GM12878 (cell line): ENCODE measurements around the gene USH2A. TPM values are rescaled to one million over a fixed set of nuclear protein-coding genes. Genes with fewer than 3 reads are reported as not detected.

Experiments
- ATAC-seq: fragments of 200-7000 bp; cut with Tn5 transposase; 3 replicates; pipeline ENCODE4 v1.9.1; 2020; ENCODE audit warnings: mild to moderate bottlenecking, moderate library complexity
- BruUV-seq: library from RNA; stranded (reverse); fragments of 400-500 nt; replicated peaks from 2 replicates; lab custom pipeline; 2021; lab: Mats Ljungman, UMichigan
- CTCF ChIA-PET: fragments of 300-600 bp; sonication (Branson Sonifier 250); formaldehyde crosslinking; extraction: SDS; loops from one replicate; lab custom pipeline; 2021; ENCODE audit warnings: inconsistent platforms; lab: Yijun Ruan, JAX
- POLR2A ChIA-PET: fragments of 350-600 bp; formaldehyde crosslinking; extraction: SDS; loops from one replicate; lab custom pipeline; 2021; ENCODE audit warnings: inconsistent platforms; lab: Charles Lee
- RAD21 ChIA-PET: fragments of 300-600 bp; sonication (Branson Sonifier 250); formaldehyde crosslinking; loops from one replicate; lab custom pipeline; 2023; ENCODE audit warnings: antibody characterized with exemption; ENCODE audit not compliant: unreplicated experiment; lab: Charles Lee
- SMC1A ChIA-PET: fragments of 300-600 bp; sonication (Branson Sonifier 250); formaldehyde crosslinking; loops from one replicate; lab custom pipeline; 2023; ENCODE audit not compliant: unreplicated experiment, uncharacterized antibody; lab: Charles Lee
- DNase-seq: peaks from one replicate; pipeline ENCODE4 v3.0.0-alpha.2; 2011; ENCODE audit warnings: low read depth, low spot score
- FAIRE-seq: peaks from 3 replicates; lab custom pipeline; 2011; peaks lifted over from hg19 to GRCh38; lab: Jason Lieb, UNC
- H2AFZ ChIP-seq: 2 replicates; pipeline ENCODE4 v1.6.0; 2011; ENCODE audit warnings: low read depth, low read length, control low read depth; ENCODE audit not compliant: control insufficient read depth
- H3K27ac ChIP-seq: 2 replicates; pipeline ENCODE4 v1.5.1; 2011; ENCODE audit warnings: control low read depth; ENCODE audit not compliant: control insufficient read depth, insufficient read depth
- H3K27me3 ChIP-seq, 2 experiments: replicated peaks in 1 of 2; 2 replicates each; pipeline versions ENCODE4 v1.6.0 to v1.6.1; 2011; ENCODE audit warnings: low read length in 1 of 2; ENCODE audit not compliant: control insufficient read depth in 2 of 2, insufficient read depth in 2 of 2
- H3K36me3 ChIP-seq, 2 experiments: 2 replicates each; pipeline ENCODE4 v1.5.1; 2011; ENCODE audit warnings: low read length in 1 of 2; ENCODE audit not compliant: control insufficient read depth in 2 of 2, insufficient read depth in 2 of 2
- H3K4me1 ChIP-seq: 2 replicates; pipeline ENCODE4 v1.6.1; 2011; ENCODE audit warnings: mild to moderate bottlenecking, low read length, moderate library complexity, mixed read lengths; ENCODE audit not compliant: control insufficient read depth, insufficient read depth
- H3K4me2 ChIP-seq: 2 replicates; pipeline ENCODE4 v1.6.0; 2011; ENCODE audit warnings: control low read depth; ENCODE audit not compliant: control insufficient read depth, insufficient read depth
- H3K4me3 ChIP-seq: fragments of 200-600 bp; sonication (generic); 2 replicates; pipeline ENCODE4 v1.5.1; 2016
- H3K79me2 ChIP-seq: 2 replicates; pipeline ENCODE4 v1.6.0; 2011; ENCODE audit warnings: low read length; ENCODE audit not compliant: control insufficient read depth, insufficient read depth
- H3K9ac ChIP-seq: 2 replicates; pipeline ENCODE4 v1.8.0; 2011; ENCODE audit warnings: low read length, control low read depth, mixed read lengths; ENCODE audit not compliant: control insufficient read depth, insufficient read depth
- H3K9me3 ChIP-seq: replicated peaks from 3 replicates; pipeline ENCODE4 v1.5.1; 2011; ENCODE audit warnings: mild to moderate bottlenecking, low read length; ENCODE audit not compliant: control insufficient read depth, insufficient read depth
- H4K20me1 ChIP-seq: 2 replicates; pipeline ENCODE4 v1.6.0; 2011; ENCODE audit not compliant: control insufficient read depth, insufficient read depth
- HDAC6 ChIP-seq: fragments of 200-600 bp; sonication (generic); IDR thresholded peaks from one replicate; pipeline ENCODE4 v1.8.0; 2017; ENCODE audit warnings: antibody characterized with exemption; ENCODE audit not compliant: unreplicated experiment
- IKZF1 ChIP-seq: fragments of 450-650 bp; conservative IDR thresholded peaks from 2 replicates; pipeline ENCODE4 v1.6.1; 2017; ENCODE audit warnings: antibody characterized with exemption, mild to moderate bottlenecking
- JUND ChIP-seq: IDR thresholded peaks from 2 replicates; pipeline ENCODE4 v1.6.1; 2012; ENCODE audit warnings: low read depth, mild to moderate bottlenecking, low read length, improper control_type of control experiment, moderate library complexity
- NBN ChIP-seq: fragments of 450-650 bp; IDR thresholded peaks from 2 replicates; pipeline ENCODE4 v1.6.1; 2016
- SREBF2 ChIP-seq: IDR thresholded peaks from 2 replicates; pipeline ENCODE4 v1.6.1; 2012; ENCODE audit warnings: mild to moderate bottlenecking, low read length
- STAT1 ChIP-seq: fragments of 450-650 bp; conservative IDR thresholded peaks from 2 replicates; pipeline ENCODE4 v1.6.1; 2014; ENCODE audit warnings: antibody characterized with exemption, mild to moderate bottlenecking
- TCF3 ChIP-seq: IDR thresholded peaks from 2 replicates; pipeline ENCODE4 v1.6.1; 2012; ENCODE audit warnings: low read depth, mild to moderate bottlenecking, low read length, borderline replicate concordance; ENCODE audit not compliant: insufficient read depth
- ZNF217 ChIP-seq: fragments of 450-650 bp; IDR thresholded peaks from 2 replicates; pipeline ENCODE4 v1.6.1; 2017; ENCODE audit warnings: antibody characterized with exemption, mild to moderate bottlenecking
- ZZZ3 ChIP-seq: IDR thresholded peaks from 2 replicates; pipeline ENCODE4 v1.6.1; 2011; ENCODE audit warnings: low read depth; ENCODE audit not compliant: control insufficient read depth, insufficient read length
- WGBS: methylation state at CpG from one replicate; pipeline ENCODE4 v1.1.6; 2016; ENCODE audit warnings: low lambda C conversion rate; ENCODE audit not compliant: insufficient replicate concordance, insufficient coverage; ENCODE audit errors: missing lambda C conversion rate; 5-methylcytosine and 5-hydroxymethylcytosine counted together
- in situ Hi-C: fragments of 300-500 bp; cut with MboI; formaldehyde crosslinking; loops from 9 replicates; pipeline ENCODE4 v1.14.3; 2018; ENCODE audit warnings: mixed read lengths
- intact Hi-C: fragments of 100-400 bp; cut with micrococcal nuclease; formaldehyde crosslinking; loops from one replicate; pipeline ENCODE4 v1.14.2; 2022; ENCODE audit not compliant: unreplicated experiment
- polyA plus RNA-seq, 11 experiments: library from polyadenylated mRNA; depleted of rRNA in 4 of 11; unstranded in 6 of 11; stranded (reverse) in 5 of 11; fragments of >200 nt; fragmentation: Nextera tagmentation in 4 of 11; fragmentation: Illumina TruSeq in 1 of 11; extraction: Ambion mirVana in 4 of 11; extraction: Trizol in 1 of 11; gene quantifications; 1 replicate in 1 of 11; 2 replicates in 10 of 11; pipeline versions ENCODE4 v1.2.1 to v1.2.3, GENCODE V29; 2011 to 2016; ENCODE audit warnings: inconsistent platforms in 2 of 11, missing spikeins in 2 of 11, low read depth in 1 of 11
- total RNA-seq, 4 experiments: library from RNA; depleted of rRNA in 3 of 4; stranded (reverse); fragments of >200 nt in 3 of 4; fragmentation: Illumina TruSeq in 1 of 4; extraction: Trizol in 1 of 4; gene quantifications; 2 replicates each; pipeline versions ENCODE4 v1.2.1 to v1.2.3, GENCODE V29; 2013 to 2021
- TF ChIP-seq, protein P1 (sequence below): fragments of 450-650 bp; IDR thresholded peaks from 2 replicates; pipeline ENCODE4 v1.6.1; 2017; ENCODE audit warnings: mild to moderate bottlenecking, moderate library complexity
- TF ChIP-seq, protein P2 (sequence below): IDR thresholded peaks from 2 replicates; pipeline ENCODE4 v1.6.1; 2011; ENCODE audit warnings: low read depth, mild to moderate bottlenecking, low read length, moderate library complexity, borderline replicate concordance; ENCODE audit errors: extremely low read depth
- TF ChIP-seq, protein P3 (sequence below): IDR thresholded peaks from 2 replicates; pipeline ENCODE4 v1.6.1; 2011; ENCODE audit warnings: mild to moderate bottlenecking, low read depth, low read length, moderate library complexity; ENCODE audit not compliant: insufficient replicate concordance

The USH2A gene
- total and polyA plus RNA-seq, 10 of the 15 experiments (the other 5 are each of a cell fraction or from before 2014, with no cell fraction given): under 0.01 to 0.20 (median 0.01) TPM; not detected in 2

DNA sequence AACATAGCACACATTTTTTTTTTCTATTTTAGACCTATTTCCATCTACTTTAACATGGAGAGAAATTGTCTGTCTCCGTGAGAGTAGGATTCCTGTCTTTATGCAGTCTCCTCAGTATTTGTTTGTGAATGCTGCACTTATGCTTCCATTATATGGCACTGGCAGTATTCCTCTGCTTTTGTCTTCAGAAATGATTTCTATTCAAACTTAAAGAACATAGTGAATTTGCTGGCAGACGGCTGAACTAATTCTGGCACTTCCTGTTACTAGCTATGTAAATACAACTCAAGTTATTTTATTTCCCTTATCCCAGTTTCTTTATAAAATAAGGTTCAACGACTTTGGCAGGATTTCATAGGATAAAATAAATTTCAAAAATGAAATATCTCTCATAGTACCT lies 810.9 kb downstream of the USH2A start:
- POLR2A ChIA-PET: no interaction called here

DNA sequence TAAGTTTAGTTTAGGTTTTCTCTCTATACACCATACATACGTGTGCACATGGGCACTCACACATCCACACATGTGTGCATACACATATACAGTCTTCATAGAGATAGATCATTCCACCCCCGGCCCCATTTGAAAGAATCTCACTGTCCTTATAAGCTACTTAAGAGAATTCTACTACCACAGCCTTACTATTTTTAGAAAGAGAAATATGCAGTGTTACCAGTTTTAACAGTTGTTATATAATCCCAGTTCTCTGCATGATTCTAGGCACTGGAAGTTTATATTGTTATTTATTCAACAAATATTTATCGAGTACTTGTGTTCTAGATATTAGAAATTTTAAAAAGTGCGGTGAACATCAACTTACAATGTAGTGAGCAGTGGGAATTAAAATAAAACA lies 814.6 kb downstream of the USH2A start:
- FAIRE-seq (no peak), ATAC-seq (no peak)
- TF ChIP-seq ZNF217 (no peak), TCF3 (no peak), IKZF1 (no peak), NBN (no peak), ZZZ3 (no peak), STAT1 (no peak), JUND (no peak)
- TF ChIP-seq, protein P1, sequence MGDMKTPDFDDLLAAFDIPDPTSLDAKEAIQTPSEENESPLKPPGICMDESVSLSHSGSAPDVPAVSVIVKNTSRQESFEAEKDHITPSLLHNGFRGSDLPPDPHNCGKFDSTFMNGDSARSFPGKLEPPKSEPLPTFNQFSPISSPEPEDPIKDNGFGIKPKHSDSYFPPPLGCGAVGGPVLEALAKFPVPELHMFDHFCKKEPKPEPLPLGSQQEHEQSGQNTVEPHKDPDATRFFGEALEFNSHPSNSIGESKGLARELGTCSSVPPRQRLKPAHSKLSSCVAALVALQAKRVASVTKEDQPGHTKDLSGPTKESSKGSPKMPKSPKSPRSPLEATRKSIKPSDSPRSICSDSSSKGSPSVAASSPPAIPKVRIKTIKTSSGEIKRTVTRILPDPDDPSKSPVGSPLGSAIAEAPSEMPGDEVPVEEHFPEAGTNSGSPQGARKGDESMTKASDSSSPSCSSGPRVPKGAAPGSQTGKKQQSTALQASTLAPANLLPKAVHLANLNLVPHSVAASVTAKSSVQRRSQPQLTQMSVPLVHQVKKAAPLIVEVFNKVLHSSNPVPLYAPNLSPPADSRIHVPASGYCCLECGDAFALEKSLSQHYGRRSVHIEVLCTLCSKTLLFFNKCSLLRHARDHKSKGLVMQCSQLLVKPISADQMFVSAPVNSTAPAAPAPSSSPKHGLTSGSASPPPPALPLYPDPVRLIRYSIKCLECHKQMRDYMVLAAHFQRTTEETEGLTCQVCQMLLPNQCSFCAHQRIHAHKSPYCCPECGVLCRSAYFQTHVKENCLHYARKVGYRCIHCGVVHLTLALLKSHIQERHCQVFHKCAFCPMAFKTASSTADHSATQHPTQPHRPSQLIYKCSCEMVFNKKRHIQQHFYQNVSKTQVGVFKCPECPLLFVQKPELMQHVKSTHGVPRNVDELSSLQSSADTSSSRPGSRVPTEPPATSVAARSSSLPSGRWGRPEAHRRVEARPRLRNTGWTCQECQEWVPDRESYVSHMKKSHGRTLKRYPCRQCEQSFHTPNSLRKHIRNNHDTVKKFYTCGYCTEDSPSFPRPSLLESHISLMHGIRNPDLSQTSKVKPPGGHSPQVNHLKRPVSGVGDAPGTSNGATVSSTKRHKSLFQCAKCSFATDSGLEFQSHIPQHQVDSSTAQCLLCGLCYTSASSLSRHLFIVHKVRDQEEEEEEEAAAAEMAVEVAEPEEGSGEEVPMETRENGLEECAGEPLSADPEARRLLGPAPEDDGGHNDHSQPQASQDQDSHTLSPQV: no peak
- TF ChIP-seq, protein P2, sequence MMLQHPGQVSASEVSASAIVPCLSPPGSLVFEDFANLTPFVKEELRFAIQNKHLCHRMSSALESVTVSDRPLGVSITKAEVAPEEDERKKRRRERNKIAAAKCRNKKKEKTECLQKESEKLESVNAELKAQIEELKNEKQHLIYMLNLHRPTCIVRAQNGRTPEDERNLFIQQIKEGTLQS: no peak

More for the DNA sequence above, 810.9 kb downstream of the USH2A start:
- intact Hi-C loops: no loop called here
- Histone ChIP-seq H3K36me3 (peaks cover 0 to 9% of the 10 kb centered on the region in 2 experiments; a peak in 1 of 4 replicates), H3K9me3 (no peaks in the 10 kb centered on the region), H3K79me2 (no peaks in the 10 kb centered on the region), H3K4me1 (no peaks in the 10 kb centered on the region), H4K20me1 (no peaks in the 10 kb centered on the region), H3K27me3 (no peaks in the 10 kb centered on the region), H2AFZ (no peak overlapping the region; the same call in 1 of the 2 replicates), H3K9ac (no peak overlapping the region), H3K4me3 (no peak overlapping the region), H3K4me2 (no peak overlapping the region), H3K27ac (no peak overlapping the region)
- in situ Hi-C loops: no loop called here
- no peak for DNase-seq
- ChIA-PET RAD21 (no interaction called here), SMC1A (interaction anchor here (1.5 kb wide), 1 partner anchor 12 kb away, joined by 4 read pairs; no protein-coding TSS in a partner anchor), CTCF (no interaction called here)
- ATAC-seq: no peak
- BruUV-seq: no TSS peak
- FAIRE-seq: no peak
- WGBS: 47% methylated on average over 3 of the region's 3 CpGs
- TF ChIP-seq, protein P3, sequence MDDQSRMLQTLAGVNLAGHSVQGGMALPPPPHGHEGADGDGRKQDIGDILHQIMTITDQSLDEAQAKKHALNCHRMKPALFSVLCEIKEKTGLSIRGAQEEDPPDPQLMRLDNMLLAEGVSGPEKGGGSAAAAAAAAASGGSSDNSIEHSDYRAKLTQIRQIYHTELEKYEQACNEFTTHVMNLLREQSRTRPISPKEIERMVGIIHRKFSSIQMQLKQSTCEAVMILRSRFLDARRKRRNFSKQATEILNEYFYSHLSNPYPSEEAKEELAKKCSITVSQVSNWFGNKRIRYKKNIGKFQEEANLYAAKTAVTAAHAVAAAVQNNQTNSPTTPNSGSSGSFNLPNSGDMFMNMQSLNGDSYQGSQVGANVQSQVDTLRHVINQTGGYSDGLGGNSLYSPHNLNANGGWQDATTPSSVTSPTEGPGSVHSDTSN: no peak
- TF ChIP-seq SREBF2: no peak
- TF ChIP-seq HDAC6: no peak

More for the DNA sequence above, 814.6 kb downstream of the USH2A start:
- Histone ChIP-seq H3K4me1 (no peaks in the 10 kb centered on the region), H3K27me3 (no peaks in the 10 kb centered on the region), H3K9me3 (no peaks in the 10 kb centered on the region), H3K79me2 (no peaks in the 10 kb centered on the region), H4K20me1 (no peaks in the 10 kb centered on the region), H3K36me3 (peaks cover 0 to 5% of the 10 kb centered on the region in 2 experiments; a peak in 2 of 4 replicates), H3K9ac (no peak overlapping the region), H2AFZ (no peak overlapping the region), H3K4me2 (no peak overlapping the region), H3K4me3 (no peak overlapping the region), H3K27ac (no peak overlapping the region)
- WGBS: 85% methylated on average over 4 of the region's 4 CpGs
- CTCF ChIA-PET: interaction anchor here (1.1 to 1.6 kb wide), 4 partner anchors 16 to 41 kb away, joined by 3 to 5 read pairs (median 3); partner anchors contain the start of gene KCTD3
- RAD21 ChIA-PET: interaction anchor here (1.4 kb wide), 1 partner anchor 84 kb away, joined by 3 read pairs; no protein-coding TSS in a partner anchor
- in situ Hi-C loops (no loop called here), intact Hi-C loops (no loop called here)
- POLR2A ChIA-PET: no interaction called here
- no peak for DNase-seq
- BruUV-seq: no TSS peak
- SMC1A ChIA-PET: interaction anchor here (1.1 to 5.0 kb wide), 3 partner anchors 35 to 85 kb away, joined by 4 to 17 read pairs (median 5); no protein-coding TSS in a partner anchor
